ENCODE data around the gene ITGAE. TPM values are rescaled to one million over a fixed set of nuclear protein-coding genes. Genes with fewer than 3 reads are reported as not detected.

Gene ITGAE
- total and polyA plus RNA-seq, 2 donors from 2014 or later: 16.5 to 46.3 TPM

DNA sequence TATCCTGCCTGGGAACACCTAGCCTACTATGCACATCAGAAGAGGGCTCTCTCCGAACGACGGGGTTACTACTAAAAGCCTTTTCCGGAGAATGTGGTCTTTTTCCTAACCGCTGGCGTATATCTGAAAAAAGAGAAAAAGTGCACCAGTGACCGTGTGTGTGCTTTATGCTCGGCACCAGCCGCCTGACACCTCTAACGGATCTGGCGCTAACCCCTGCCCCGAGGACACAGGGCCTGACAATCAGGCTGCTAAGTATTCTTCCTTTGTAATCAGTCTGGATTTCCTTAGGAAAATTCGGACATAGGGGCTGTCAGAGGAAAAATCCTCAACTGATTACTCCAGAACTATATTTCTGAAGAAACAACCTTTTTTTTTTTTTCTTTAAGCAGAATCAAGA, 13.4 kb upstream of the ITGAE start:
- H3K4me1 ChIP-seq (ENCODE audit: control insufficient read depth in 2 of 3, insufficient read depth in 2 of 3, low read depth in 1 of 3, low read length in 3 of 3): no peaks in the 10 kb centered on the region
- peaks cover 16 to 60% (median 21%) of the 10 kb centered on the region in 3 donors for H3K36me3 ChIP-seq (ENCODE audit: control insufficient read depth in 2 of 3, insufficient read depth in 3 of 3, low read length in 3 of 3)
- no peaks in the 10 kb centered on the region for H3K9me3 ChIP-seq (ENCODE audit: control insufficient read depth in 2 of 3, insufficient read depth in 1 of 3, low read length in 3 of 3)
- H3K4me3 ChIP-seq (ENCODE audit: low read length in 3 of 3): no peak overlapping the region
- TF ChIP-seq, protein P1, sequence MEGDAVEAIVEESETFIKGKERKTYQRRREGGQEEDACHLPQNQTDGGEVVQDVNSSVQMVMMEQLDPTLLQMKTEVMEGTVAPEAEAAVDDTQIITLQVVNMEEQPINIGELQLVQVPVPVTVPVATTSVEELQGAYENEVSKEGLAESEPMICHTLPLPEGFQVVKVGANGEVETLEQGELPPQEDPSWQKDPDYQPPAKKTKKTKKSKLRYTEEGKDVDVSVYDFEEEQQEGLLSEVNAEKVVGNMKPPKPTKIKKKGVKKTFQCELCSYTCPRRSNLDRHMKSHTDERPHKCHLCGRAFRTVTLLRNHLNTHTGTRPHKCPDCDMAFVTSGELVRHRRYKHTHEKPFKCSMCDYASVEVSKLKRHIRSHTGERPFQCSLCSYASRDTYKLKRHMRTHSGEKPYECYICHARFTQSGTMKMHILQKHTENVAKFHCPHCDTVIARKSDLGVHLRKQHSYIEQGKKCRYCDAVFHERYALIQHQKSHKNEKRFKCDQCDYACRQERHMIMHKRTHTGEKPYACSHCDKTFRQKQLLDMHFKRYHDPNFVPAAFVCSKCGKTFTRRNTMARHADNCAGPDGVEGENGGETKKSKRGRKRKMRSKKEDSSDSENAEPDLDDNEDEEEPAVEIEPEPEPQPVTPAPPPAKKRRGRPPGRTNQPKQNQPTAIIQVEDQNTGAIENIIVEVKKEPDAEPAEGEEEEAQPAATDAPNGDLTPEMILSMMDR (IDR thresholded peaks at IDR 0.05; ENCODE audit: borderline replicate concordance, extremely low read depth, insufficient read depth): no peak
- DNase-seq: no peak
- no peak for FAIRE-seq
- no peaks in the 10 kb centered on the region for H3K27me3 ChIP-seq (ENCODE audit: control insufficient read depth, insufficient read depth, low read length)
- intact Hi-C loops (cut with DNase I): no loop called here
- no peak overlapping the region for H3K27ac ChIP-seq (ENCODE audit: low read depth in 2 of 2, low read length in 2 of 2)
- no peak overlapping the region for H3K9ac ChIP-seq (ENCODE audit: low read length in 3 of 3)

DNA sequence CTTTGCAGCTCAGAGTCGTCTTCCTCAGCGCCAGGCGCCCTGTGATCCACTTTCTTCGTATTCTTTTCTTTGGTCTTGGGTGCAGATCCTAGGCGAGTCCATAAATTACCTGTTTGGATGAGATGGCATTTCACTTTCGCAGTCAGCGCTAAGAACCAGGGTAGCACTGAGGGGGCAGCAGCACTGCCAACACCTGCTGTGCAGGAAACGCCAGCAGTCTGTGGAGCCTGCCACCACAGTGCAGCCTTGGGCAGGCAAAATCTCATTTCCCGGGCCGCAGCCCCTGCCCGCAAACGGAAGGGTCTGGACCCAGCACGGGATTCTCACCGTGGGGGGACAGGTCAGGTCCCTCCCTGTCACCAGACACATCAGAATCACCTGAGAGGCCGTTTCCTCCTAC, 12.2 kb upstream of the ITGAE start:
- TF ChIP-seq, protein P1 (IDR thresholded peaks at IDR 0.05; ENCODE audit: borderline replicate concordance, extremely low read depth, insufficient read depth): no peak
- Histone ChIP-seq H3K9me3 (ENCODE audit: control insufficient read depth in 2 of 3, insufficient read depth in 1 of 3, low read length in 3 of 3) (no peaks in the 10 kb centered on the region), H3K27me3 (ENCODE audit: control insufficient read depth, insufficient read depth, low read length) (no peaks in the 10 kb centered on the region), H3K27ac (ENCODE audit: low read depth in 2 of 2, low read length in 2 of 2) (no peak overlapping the region), H3K9ac (ENCODE audit: low read length in 3 of 3) (no peak overlapping the region), H3K4me3 (ENCODE audit: low read length in 3 of 3) (no peak overlapping the region), H3K36me3 (ENCODE audit: control insufficient read depth in 2 of 3, insufficient read depth in 3 of 3, low read length in 3 of 3) (peaks cover 12 to 52% (median 13%) of the 10 kb centered on the region in 3 donors), H3K4me1 (ENCODE audit: control insufficient read depth in 2 of 3, insufficient read depth in 2 of 3, low read depth in 1 of 3, low read length in 3 of 3) (no peaks in the 10 kb centered on the region)
- intact Hi-C loops (cut with DNase I): no loop called here
- no peak for FAIRE-seq
- DNase-seq: no peak

DNA sequence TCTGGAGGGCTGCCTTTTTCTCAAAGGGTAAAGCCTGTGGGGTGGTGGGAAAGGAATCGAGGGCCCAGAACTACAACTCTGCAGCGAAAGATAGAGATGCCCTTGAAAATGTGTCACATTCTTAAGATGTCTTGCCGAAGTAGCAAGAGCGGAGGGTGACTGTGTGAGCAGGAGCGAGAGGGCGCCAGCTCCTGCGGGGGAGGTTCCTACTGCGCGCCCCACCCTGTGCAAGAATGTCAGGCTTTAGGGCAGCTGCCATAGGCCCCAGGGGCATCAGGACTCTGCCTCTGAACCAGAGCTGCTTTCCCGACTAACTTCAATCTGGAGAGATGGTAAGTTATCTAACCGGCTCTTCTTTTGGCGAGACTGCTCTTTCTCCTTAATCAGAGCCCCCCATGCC, 11.8 kb upstream of the ITGAE start:
- TF ChIP-seq, protein P1 (IDR thresholded peaks at IDR 0.05; ENCODE audit: borderline replicate concordance, extremely low read depth, insufficient read depth): no peak
- intact Hi-C loops (cut with DNase I): no loop called here
- no peak overlapping the region for H3K9ac ChIP-seq (ENCODE audit: low read length in 3 of 3)
- H3K27ac ChIP-seq (ENCODE audit: low read depth in 2 of 2, low read length in 2 of 2): no peak overlapping the region
- FAIRE-seq (no peak), DNase-seq (no peak)
- no peaks in the 10 kb centered on the region for H3K9me3 ChIP-seq (ENCODE audit: control insufficient read depth in 2 of 3, insufficient read depth in 1 of 3, low read length in 3 of 3)
- no peaks in the 10 kb centered on the region for H3K4me1 ChIP-seq (ENCODE audit: control insufficient read depth in 2 of 3, insufficient read depth in 2 of 3, low read depth in 1 of 3, low read length in 3 of 3)
- H3K27me3 ChIP-seq (ENCODE audit: control insufficient read depth, insufficient read depth, low read length): no peaks in the 10 kb centered on the region
- peaks cover 11 to 52% (median 12%) of the 10 kb centered on the region in 3 donors for H3K36me3 ChIP-seq (ENCODE audit: control insufficient read depth in 2 of 3, insufficient read depth in 3 of 3, low read length in 3 of 3)
- no peak overlapping the region for H3K4me3 ChIP-seq (ENCODE audit: low read length in 3 of 3)

DNA sequence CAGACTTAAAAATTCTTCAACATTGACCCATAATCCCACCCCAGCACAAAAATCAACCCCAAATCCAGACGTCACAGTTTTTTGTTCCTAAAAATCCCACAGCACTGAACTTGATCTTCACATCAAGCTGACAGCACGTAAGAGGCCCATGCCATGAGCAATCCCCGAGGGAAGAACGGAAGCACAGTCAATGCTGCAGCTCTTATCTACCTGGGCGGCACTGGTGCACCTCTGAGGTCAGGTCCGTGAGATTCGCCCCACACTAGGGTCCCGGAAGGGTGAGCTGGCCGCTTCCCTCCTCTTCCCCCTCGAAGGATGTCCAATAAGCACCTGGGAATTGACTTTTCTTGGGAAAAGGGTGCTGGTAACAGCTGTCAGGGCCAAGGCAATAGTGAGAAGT, 11.3 kb upstream of the ITGAE start:
- TF ChIP-seq, protein P1 (IDR thresholded peaks at IDR 0.05; ENCODE audit: borderline replicate concordance, extremely low read depth, insufficient read depth): no peak
- no peak for DNase-seq
- intact Hi-C loops (cut with DNase I): no loop called here
- H3K36me3 ChIP-seq (ENCODE audit: control insufficient read depth in 2 of 3, insufficient read depth in 3 of 3, low read length in 3 of 3): peaks cover 11 to 51% (median 14%) of the 10 kb centered on the region in 3 donors
- H3K4me1 ChIP-seq (ENCODE audit: control insufficient read depth in 2 of 3, insufficient read depth in 2 of 3, low read depth in 1 of 3, low read length in 3 of 3): no peaks in the 10 kb centered on the region
- no peaks in the 10 kb centered on the region for H3K9me3 ChIP-seq (ENCODE audit: control insufficient read depth in 2 of 3, insufficient read depth in 1 of 3, low read length in 3 of 3)
- FAIRE-seq: no peak
- H3K27me3 ChIP-seq (ENCODE audit: control insufficient read depth, insufficient read depth, low read length): no peaks in the 10 kb centered on the region
- H3K27ac ChIP-seq (ENCODE audit: low read depth in 2 of 2, low read length in 2 of 2): no peak overlapping the region
- no peak overlapping the region for H3K4me3 ChIP-seq (ENCODE audit: low read length in 3 of 3)
- H3K9ac ChIP-seq (ENCODE audit: low read length in 3 of 3): no peak overlapping the region

All from kidney (tissue), 14 donors.